Kidney (tissue), 14 donors: Measurements from ENCODE around the gene TSHZ2. TPM values are rescaled to one million over a fixed set of nuclear protein-coding genes. Genes with fewer than 3 reads are reported as not detected.

Source experiments
- DNase-seq, 5 donors: peaks; one replicate each; pipeline ENCODE4 v3.0.0-alpha.2; 2013 to 2020
- FAIRE-seq: peaks from 2 replicates; lab custom pipeline; 2012; peaks lifted over from hg19 to GRCh38; lab: Jason Lieb, UNC
- H3K27ac ChIP-seq, 2 donors: one replicate each; pipeline ENCODE4 v1.7.0; 2013; ENCODE audit warnings: low read depth in 2 of 2, low read length in 2 of 2, inconsistent platforms in 1 of 2
- H3K27me3 ChIP-seq: one replicate; pipeline ENCODE4 v1.7.1; 2013; ENCODE audit warnings: low read length, inconsistent platforms; ENCODE audit not compliant: control insufficient read depth, insufficient read depth
- H3K36me3 ChIP-seq, 3 donors: one replicate each; pipeline versions ENCODE4 v1.7.0 to v1.7.1; 2013; ENCODE audit warnings: low read length in 3 of 3, control low read depth in 1 of 3, inconsistent platforms in 1 of 3; ENCODE audit not compliant: insufficient read depth in 3 of 3, control insufficient read depth in 2 of 3
- H3K4me1 ChIP-seq, 3 donors: one replicate each; pipeline versions ENCODE4 v1.7.0 to v1.7.1; 2013; ENCODE audit warnings: low read length in 3 of 3, inconsistent platforms in 1 of 3, low read depth in 1 of 3; ENCODE audit not compliant: control insufficient read depth in 2 of 3, insufficient read depth in 2 of 3
- H3K4me3 ChIP-seq, 3 donors: one replicate each; pipeline versions ENCODE4 v1.7.0 to v1.8.1; 2013; ENCODE audit warnings: low read length in 3 of 3, control low read depth in 1 of 3, inconsistent platforms in 1 of 3
- H3K9ac ChIP-seq, 3 donors: one replicate each; pipeline versions ENCODE4 v1.7.0 to v1.7.1; 2013; ENCODE audit warnings: low read length in 3 of 3, control low read depth in 1 of 3, inconsistent platforms in 1 of 3
- H3K9me3 ChIP-seq, 3 donors: one replicate each; pipeline versions ENCODE4 v1.7.0 to v1.7.1; 2013; ENCODE audit warnings: low read length in 3 of 3, control low read depth in 1 of 3, inconsistent platforms in 1 of 3; ENCODE audit not compliant: control insufficient read depth in 2 of 3, insufficient read depth in 1 of 3
- CTCF ChIP-seq: IDR thresholded peaks from 3 replicates; pipeline ENCODE4 v1.5.1; 2012; ENCODE audit warnings: mild to moderate bottlenecking, moderate library complexity, borderline replicate concordance; ENCODE audit not compliant: insufficient read depth; ENCODE audit errors: extremely low read depth
- intact Hi-C: fragments of 100-400 bp; cut with DNase I; formaldehyde crosslinking; loops from one replicate; pipeline ENCODE4 v1.11.1; 2022
- polyA plus RNA-seq: library from polyadenylated mRNA; stranded (reverse); fragments of 350-450 nt; fragmentation: Illumina TruSeq; extraction: RNeasy Lipid Tissue Mini Kit (QIAGEN cat#74804); gene quantifications from one replicate; pipeline ENCODE4 v1.2.3, GENCODE V29; 2014; ENCODE audit warnings: low read depth, low replicate concordance; ENCODE audit not compliant: insufficient read depth
- total RNA-seq: library from RNA; stranded (reverse); fragmentation: NEBNext Ultra II Directional; extraction: Animal tissue kit (Norgen Biotek cat#: 25700); gene quantifications from one replicate; pipeline ENCODE4 v1.2.1, GENCODE V29; 2021
- donor health status: control.
- donor health status: control.
- donor health status: control.
- donor health status: control.
- donor health status: control.
- donor health status: DM: yes; HTN: yes; CAD: no.
- donor health status: Normal renal cell carcinoma (clear cell type).

TSHZ2 gene
- total and polyA plus RNA-seq, 2 donors from 2014 or later, result 0.86 to 15.5 TPM

DNA sequence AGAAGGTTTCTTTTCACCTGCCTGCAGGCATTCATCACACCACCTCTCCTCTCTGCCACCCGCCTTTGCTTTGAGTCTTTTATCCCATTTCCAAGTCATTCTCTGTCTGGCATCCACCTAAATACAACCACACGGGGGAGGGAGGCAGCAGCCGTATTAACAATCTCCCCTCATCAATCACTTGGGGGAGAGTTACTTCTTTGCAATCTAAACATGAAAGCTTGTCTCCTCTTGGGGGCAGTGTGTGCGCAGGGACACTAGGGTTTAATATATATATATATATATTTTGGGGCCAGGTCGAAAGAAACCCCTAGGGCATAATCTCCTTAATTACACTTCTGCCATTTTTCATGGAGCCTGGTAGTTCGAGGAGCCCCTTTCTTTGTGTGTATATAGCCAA, 214.5 kb downstream of the TSHZ2 start:
- FAIRE-seq (no peak), DNase-seq (peak in 3 of 5 donors; percentile 25 to 73 (median 59))
- H3K4me3 ChIP-seq, result no peak overlapping the region
- H3K9me3 ChIP-seq, result no peaks in the 10 kb centered on the region
- peaks cover 0 to 7% (median 0%) of the 10 kb centered on the region in 3 donors for H3K4me1 ChIP-seq
- TF ChIP-seq CTCF, result no peak
- H3K27me3 ChIP-seq, result no peaks in the 10 kb centered on the region
- H3K9ac ChIP-seq, result no peak overlapping the region
- no peaks in the 10 kb centered on the region for H3K36me3 ChIP-seq
- intact Hi-C loops, result no loop called here
- no peak overlapping the region for H3K27ac ChIP-seq

- intact Hi-C loops, result no loop called here
- Histone ChIP-seq H3K27me3 (no peaks in the 10 kb centered on the region), H3K27ac (no peak overlapping the region), H3K9ac (no peak overlapping the region), H3K4me3 (no peak overlapping the region), H3K36me3 (no peaks in the 10 kb centered on the region), H3K9me3 (no peaks in the 10 kb centered on the region), H3K4me1 (peaks cover 0 to 7% (median 0%) of the 10 kb centered on the region in 3 donors)
- DNase-seq (peak in 4 of 5 donors; percentile 52 to 93 (median 82)), FAIRE-seq (no peak)
- no peak for TF ChIP-seq CTCF
Measured at GRCh38 chr20:53187392-53188068, 215.4 kb downstream of the TSHZ2 start.

DNA sequence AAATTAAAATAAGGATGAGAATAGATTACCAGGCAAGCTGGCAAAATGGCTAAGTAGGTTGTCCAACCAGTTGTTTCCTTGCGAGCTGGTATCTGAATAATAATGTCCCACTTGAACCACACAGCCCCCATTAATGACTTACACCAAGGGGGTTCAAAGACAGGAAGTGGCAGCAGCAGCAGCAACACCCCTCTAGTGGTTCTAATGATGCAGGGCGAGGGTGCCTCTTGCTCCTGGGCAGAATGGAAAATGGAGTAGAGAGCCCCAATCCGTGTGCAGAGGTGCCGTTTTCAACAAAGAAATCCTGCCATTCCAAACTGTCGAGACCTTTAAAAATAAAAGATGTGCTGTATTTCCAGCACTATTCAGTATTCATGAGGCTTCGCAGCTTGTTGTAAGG, 218.1 kb downstream of the TSHZ2 start:
- Histone ChIP-seq H3K27ac (no peak overlapping the region), H3K9me3 (no peaks in the 10 kb centered on the region), H3K9ac (no peak overlapping the region), H3K4me3 (no peak overlapping the region), H3K27me3 (no peaks in the 10 kb centered on the region), H3K4me1 (peaks cover 0 to 7% (median 0%) of the 10 kb centered on the region in 3 donors), H3K36me3 (no peaks in the 10 kb centered on the region)
- intact Hi-C loops, result no loop called here
- TF ChIP-seq CTCF, result no peak
- DNase-seq (no peak), FAIRE-seq (no peak)
